Breast epithelium (tissue), 3 donors: ENCODE data around the gene IFT172.
"Not testable (repeated sequence)": the region's sequence is repeated elsewhere in the genome, so short reads cannot be mapped to it uniquely, and the experiment has no call there.

Experiments
- CTCF ChIP-seq, 3 donors: fragments of 450-650 bp; IDR thresholded peaks; one replicate each; pipeline ENCODE4 v1.5.1; 2016 to 2017; ENCODE audit warnings: antibody characterized with exemption in 3 of 3, mild to moderate bottlenecking in 3 of 3, moderate library complexity in 3 of 3
- POLR2A ChIP-seq: fragments of 450-650 bp; IDR thresholded peaks from one replicate; pipeline ENCODE4 v1.6.1; 2016; ENCODE audit warnings: antibody characterized with exemption, mild to moderate bottlenecking, moderate library complexity

DNA sequence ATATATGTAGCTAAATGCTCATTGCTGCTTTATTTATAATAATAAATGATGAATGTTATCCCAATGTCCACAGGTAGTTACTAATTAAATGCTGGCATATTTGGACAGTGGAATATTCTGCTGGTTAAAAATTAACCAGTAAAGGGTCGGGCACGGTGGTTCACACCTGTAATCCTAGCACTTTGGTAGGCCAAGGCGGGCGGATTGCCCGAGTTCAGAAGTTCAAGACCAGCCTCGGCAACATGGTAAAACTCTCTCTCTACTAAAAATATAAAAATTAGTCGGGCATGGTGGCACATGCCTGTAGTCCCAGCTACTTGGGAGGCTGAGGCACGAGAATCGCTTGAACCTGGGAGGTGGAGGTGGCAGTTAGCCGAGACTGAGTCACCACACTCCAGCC, 64.5 kb downstream of the IFT172 start:
- not testable (repeated sequence) for TF ChIP-seq CTCF (IDR thresholded peaks at IDR 0.05); POLR2A
